ENCODE results near the gene ZNF165.

DNA sequence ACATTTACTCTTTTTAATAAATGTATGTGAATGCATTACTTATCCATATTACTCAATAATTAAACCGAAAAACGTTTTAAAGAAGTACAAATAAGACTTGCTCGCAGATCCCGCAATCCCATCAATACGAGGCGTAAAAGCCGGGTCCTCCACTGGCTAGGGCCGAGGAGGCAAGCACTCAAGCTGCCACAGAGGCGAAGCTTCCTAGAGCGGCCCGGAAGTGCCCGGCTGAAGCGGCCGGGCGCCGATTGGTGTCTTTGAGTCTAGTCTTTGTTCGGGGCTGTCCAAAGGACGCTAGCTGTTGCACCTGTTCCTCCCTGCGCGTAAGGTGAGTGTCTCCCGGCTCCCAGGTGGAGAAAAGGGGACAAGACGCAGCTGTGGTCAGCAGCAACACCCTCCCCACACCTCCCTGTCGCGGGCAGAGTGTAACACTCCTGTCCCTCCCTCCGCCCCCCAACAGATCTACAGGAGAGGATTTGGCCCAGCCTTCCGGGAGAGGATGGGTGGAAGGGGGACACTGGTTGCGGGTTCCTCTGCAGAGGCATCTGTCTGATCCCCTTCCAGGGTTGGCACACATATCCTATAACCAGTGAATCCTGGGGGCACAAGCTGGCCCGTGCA is 44.1 kb downstream of the ZNF165 start, which contains the start of gene ZSCAN16:
- TF ChIP-seq, protein P1, sequence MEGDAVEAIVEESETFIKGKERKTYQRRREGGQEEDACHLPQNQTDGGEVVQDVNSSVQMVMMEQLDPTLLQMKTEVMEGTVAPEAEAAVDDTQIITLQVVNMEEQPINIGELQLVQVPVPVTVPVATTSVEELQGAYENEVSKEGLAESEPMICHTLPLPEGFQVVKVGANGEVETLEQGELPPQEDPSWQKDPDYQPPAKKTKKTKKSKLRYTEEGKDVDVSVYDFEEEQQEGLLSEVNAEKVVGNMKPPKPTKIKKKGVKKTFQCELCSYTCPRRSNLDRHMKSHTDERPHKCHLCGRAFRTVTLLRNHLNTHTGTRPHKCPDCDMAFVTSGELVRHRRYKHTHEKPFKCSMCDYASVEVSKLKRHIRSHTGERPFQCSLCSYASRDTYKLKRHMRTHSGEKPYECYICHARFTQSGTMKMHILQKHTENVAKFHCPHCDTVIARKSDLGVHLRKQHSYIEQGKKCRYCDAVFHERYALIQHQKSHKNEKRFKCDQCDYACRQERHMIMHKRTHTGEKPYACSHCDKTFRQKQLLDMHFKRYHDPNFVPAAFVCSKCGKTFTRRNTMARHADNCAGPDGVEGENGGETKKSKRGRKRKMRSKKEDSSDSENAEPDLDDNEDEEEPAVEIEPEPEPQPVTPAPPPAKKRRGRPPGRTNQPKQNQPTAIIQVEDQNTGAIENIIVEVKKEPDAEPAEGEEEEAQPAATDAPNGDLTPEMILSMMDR (IDR thresholded peaks at IDR 0.05), result no peak
- peak in 1 of 4 donors; percentile 60 for TF ChIP-seq POLR2A (IDR thresholded peaks at IDR 0.05)

All from upper lobe of left lung (tissue), 4 donors.